HG03139 (cell line): ENCODE measurements around the gene PPFIBP2.

Experiments
- ATAC-seq: cut with Tn5 transposase; IDR thresholded peaks from one replicate; pipeline ENCODE4 v1.9.1; 2021; ENCODE audit not compliant: unreplicated experiment

The PPFIBP2 gene

DNA sequence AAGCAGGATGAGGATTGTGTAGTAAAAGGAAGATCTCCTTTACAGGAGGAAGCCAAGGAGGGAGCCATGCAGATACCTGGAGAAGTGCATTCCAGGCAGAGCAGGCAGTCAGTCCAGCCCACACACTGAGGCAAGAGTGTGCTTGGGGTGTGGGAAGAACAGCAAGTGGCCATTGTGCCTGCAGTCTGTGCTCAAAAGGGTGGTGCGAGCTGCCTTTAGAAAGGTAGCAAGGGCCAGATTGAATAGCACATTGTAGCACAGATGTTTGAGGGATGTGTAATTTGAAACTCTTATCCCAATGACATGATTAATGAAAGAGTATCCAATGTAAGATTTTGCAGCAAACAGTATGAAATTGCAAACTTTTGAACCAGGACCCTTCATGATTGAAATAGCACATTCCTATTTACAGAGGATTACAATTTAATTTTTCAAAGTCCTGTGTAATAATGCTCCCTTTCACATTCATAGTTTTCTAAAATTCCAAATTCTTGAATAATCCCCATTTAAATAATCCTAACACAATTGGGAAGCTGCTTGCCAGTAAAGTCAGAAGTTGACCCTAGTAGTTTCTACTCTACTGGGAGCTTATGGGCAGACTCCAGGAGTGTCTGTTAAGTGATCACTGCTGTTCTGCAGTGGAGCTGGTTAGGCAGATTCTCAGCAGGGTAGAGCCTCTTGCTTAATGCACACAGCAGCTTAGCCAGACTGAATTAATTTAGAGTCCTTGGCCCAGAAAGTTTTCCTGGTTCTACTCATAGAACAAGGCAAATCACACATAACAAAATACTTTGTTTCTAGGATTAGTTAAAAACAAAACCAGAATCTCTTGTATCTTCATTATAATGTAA is 81.4 kb downstream of the PPFIBP2 start:
- ATAC-seq = no peak

DNA sequence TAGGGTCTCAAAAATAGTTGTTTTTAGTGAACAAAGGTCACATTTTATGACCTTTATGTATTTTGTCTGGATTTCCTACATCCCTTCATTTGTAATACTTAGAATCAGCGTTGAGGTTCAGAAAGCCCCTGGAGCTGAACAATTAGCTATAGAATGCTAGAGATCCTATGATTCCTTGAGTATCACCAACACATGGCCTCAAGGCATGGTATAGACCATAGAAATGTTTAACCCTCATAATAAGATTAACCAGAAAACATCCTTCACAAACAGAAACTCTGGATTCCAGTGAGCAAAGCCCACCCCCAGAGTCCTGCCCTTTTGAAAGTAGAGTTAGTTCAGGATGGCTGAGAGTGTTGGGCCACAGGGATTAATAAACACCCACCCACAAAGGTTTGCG is 82.2 kb downstream of the PPFIBP2 start:
- ATAC-seq = no peak

DNA sequence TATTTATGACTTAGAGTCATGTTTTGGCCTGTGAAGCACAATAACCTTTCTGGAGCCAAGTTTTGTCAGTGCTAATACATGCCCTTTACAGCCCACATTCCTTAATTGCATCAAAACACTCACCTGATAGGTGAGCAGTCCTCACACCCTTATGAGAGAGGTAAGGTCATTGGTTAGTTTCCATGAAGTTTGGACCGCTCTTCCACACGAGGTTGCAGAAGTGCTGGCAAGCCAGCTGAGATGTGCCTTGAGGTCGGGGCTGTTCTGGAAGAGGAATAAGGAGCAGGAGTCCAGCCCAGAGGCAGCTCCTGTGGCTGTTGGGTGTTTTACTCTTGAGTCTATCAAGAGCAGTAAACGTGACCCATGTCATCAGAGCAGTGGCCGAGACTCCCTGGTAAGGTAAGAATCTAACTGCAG is 83.2 kb downstream of the PPFIBP2 start:
- no peak for ATAC-seq

DNA sequence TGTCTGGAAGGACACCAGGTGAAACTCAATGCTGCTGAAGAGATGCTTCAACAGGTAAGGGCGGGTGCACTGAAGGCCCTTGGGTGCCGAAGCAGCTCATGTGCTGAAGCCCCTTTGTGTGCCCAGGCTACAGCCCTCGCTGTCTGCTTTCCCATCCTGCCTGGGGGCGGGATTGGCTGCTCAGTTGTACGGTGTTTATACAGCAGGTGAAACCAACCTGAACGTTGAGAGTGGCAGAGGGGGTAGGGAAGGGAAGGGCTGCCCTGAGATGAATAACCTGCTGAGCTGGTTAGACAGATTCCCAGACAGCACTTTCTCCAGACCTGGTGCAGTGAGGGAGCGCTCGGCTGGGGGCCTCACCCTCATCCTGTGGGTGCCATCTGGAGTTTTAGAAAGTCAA is 83.8 kb downstream of the PPFIBP2 start:
- ATAC-seq = no peak

DNA sequence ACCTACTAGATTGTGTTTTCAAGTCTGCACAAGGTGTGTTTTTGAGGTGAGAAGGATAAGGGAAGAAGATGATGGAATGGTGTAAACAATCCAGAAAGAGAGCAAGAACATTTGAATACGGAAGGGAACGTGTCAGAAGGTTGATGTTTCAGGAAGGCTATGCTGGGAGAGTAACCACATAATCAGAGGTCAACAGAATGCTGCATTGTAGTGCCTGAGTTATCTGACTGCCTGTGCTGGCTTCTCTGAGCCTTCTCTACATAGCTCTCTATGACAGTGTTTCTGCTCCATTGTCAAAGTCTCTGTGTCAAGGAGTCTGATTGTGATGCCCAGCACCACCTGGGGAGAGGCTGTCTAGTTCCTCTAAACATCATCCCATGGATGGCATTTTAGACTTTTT is 85.4 kb downstream of the PPFIBP2 start:
- ATAC-seq = no peak

DNA sequence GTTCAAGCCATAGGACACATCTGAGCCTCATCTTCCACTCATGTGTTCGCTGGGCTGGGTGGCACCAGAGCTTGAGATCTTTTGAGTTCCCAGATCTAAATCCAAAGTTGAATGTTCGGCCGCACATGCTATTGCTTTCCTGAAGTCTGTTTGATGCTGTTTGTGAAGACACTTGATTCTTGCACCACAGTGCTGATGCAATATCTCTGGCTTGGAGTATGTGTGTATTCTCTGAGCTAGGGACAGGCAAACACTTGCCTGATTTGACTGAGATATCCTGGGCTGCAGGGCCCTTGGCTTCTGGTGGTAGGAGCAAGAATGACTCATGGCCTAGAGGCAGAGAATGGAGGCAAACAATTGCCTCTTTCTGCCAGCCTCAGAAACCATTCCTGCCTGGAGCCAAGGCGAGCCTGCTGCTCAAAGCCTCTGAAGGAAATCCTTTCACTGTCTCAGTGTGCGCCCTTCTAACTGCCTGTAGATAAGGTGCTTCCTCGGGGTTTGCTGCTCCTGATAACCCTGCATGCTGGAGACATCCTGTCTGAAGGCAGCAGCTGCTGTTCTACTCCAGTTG is 86.5 kb downstream of the PPFIBP2 start:
- ATAC-seq = no peak

DNA sequence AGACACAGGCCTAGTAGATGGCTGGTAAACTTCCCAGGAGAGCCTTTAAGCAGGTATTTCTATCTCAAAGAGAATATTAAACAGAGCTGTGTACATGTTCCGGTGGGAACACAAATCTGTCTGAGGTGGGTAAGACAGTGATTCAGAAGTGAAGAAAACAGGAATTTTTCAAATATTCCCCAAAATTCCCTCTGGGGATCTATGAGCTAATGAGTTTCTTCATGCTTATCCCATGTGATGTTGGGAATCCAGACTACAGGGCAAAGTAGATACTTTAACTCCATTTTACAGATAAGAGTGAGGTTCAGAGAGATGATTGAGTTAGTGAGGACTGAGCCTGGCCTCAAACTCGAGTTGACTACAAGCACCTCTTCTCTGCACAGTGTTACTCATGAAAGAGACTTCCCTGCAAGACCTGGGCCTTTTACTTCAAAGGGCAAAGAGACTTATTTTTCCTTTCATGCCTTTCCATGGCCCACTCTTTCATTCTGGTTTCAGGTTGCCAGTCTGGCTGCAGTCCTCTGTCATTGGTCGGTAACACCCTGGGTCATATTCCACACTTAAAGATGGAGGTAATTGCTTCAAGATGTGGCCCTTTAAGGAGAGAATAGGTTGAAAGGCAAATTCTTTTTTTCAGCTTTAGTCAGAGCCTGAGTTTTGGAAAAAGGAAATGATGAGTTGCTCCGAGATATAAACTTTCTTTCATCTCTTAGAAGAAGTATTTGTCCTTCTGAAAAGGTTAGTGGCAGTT is 89.4 kb downstream of the PPFIBP2 start:
- ATAC-seq = no peak

DNA sequence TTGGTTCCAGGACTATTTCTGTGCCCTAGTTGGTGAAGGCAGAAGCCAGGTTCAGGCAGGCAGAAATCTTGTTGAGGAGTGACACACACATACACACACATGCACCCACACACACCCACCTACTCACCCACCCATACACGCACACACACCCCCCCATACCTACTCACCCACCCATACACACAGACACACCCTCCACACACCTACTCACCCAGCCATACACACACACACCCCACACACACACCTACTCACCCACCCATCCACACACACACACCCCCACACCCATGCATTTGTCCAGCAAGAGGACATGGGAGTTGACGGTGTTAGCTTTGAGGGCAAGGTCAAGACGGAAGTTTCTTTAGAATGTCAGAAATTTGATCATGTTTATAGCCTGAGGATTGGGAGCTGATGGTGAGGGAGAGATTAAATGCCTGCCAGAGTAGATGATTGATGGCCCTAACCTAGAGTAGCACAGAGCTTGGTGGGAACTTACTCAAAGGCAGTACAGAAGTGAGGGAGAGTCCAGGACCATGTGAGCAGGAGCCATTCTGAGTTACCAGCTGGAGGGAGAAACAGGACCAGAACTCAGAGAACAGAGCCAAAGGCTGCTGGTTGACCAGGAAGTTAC is 90.6 kb downstream of the PPFIBP2 start:
- ATAC-seq = no peak

DNA sequence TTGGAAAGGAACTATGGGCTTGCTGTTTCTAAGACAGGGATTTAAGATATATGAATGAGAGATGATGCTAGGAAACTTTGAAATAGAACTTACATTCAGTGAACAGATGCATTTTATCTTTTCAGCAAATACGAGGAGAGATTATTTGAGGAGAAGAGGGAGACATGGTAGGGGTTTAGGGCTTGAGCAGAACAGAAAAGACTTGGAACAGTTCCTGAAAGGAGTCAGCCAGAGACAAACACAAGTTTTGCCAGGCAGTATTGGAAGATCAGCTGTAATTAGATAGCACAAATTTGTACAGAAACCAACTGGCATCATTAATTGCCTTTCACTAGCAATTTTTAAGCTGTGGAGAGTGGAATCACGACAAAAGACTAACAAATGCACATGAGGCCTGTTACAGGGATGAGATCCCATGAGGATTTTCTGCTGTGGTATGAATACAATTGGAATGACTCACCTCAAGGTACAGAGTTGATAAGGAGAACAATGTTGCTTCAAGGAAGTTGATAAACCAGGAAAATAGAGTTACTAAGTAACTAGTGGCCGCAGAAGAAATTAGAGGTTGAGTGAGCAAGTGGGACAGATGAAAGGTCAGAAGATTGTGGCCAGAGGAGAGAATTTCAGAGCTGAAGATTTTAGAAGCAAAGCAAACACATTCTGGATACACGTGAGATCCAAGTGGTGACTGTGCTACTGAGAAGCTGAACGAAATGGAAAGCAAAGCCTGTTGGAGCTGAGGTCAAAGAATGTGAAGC is 91.6 kb downstream of the PPFIBP2 start:
- no peak for ATAC-seq

DNA sequence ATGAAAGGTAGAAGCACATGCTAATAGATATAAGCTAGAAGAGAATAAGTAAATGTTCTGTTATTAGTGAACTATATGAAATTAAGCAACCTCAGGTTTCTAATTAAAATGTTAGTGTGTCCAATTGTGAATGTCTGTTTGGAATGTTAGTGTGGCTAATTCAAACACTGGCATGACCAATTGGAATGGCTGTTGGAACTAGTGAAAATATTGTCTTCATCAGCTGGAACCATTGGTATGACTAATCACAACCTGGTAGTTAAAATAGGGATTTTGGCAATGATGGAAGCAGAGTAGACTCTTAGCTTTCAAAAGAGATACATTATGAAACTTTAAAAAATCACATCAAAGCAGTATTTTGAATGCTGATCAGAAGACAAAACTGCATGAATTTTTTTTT is 92.7 kb downstream of the PPFIBP2 start:
- ATAC-seq = no peak

DNA sequence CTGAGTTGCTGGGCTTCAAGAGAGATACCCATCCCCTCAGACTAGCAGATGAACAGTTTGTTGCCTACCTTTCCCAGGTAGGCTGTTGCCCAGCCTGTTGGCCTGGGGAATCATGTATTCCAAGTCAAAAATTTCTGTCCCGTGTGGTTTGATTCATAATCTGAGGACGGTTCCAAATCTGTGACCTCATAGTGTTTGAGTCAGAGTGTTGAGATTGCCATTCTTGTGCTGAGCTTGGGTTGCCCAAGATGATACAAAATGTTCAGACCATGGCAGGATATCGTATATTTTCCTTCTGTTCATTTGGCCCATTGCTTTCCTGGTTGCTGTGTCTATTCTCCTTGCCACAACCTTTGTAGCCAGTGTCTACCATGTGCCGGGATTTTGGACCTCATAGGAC is 95.2 kb downstream of the PPFIBP2 start:
- ATAC-seq = no peak

DNA sequence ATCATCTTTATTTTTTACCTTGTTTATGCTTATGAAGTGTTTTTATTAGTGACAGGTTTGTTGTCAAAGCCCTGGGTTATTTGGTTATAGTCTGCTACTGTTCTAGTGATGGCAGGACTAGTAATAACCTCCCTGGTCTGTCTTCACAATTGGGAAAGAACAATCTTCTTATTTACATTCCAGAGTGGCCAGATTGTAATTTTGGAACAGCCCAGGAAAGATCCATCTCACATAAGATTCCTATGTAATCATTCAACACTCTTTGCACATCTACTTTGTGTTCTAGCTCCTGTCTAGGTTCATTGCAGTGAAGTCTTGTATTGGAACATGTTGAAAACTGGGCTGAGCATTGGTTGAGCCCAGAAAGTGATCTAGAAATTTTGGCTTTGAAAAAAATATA is 95.7 kb downstream of the PPFIBP2 start:
- no peak for ATAC-seq

DNA sequence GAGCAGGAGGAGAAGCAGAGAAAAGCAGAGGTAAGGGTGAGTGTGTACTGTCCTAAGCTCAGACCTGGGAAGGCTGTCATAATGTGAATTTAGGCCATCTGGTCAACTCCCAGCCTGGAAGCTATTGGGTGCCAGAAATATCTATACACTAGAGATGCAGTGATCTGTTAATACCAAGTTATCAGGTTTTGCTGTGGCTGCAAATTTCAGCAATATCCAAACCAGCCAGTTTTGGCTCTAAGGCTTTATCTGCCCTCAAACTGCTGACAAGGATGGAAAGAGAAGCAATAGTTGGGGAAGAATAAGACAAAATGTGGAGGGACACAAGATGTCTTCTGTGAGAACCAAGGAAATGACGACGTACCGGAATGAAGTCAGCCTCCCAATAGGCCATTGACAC is 96.6 kb downstream of the PPFIBP2 start:
- ATAC-seq = no peak

DNA sequence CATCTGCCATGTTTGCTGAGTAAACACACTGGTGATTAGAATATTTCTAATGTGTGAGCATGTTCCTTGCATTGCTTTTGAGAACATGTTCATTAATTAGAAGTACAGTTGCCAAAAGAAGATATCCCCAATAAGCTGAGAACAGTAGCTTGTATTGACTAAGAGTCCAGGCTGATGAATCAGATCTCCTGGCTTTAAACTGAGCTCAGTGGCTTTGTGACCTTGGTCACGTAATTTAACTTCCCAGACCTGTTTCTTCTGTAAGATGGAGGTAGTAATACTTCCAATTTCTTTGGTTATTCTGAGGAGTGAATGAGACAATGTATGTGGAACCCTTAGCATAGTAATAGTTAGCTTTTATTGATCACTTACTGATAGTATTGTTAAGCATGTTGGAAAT is 97.6 kb downstream of the PPFIBP2 start:
- ATAC-seq = no peak

DNA sequence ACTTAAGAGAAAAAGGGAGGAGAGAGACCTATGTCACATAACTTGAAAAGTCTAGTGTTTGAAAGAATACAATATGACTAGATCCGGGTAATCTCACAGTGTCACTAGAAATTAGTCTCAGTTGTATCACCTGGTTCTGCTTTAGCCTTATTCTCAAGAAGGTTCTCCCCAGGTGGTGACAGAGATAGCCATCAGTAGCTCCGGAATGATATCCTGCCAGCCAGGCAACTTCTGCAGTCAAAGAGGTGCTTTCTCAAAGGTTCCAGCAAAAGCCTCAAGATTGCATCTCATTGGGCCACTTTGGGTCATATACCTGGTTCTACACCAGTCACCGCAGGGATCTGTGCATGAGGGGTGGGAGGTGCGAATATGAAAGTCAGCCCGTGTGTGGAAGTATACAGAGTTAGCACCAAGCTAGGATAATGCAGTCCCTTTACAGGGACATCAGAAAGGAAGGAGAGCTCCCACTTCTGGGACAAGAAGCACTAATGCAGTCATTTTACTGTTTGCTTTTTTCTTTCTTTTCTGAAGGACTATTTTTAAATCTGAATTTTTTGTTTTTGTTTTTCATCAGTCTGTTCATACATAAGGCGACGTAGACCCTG is 98.4 kb downstream of the PPFIBP2 start:
- ATAC-seq = no peak

DNA sequence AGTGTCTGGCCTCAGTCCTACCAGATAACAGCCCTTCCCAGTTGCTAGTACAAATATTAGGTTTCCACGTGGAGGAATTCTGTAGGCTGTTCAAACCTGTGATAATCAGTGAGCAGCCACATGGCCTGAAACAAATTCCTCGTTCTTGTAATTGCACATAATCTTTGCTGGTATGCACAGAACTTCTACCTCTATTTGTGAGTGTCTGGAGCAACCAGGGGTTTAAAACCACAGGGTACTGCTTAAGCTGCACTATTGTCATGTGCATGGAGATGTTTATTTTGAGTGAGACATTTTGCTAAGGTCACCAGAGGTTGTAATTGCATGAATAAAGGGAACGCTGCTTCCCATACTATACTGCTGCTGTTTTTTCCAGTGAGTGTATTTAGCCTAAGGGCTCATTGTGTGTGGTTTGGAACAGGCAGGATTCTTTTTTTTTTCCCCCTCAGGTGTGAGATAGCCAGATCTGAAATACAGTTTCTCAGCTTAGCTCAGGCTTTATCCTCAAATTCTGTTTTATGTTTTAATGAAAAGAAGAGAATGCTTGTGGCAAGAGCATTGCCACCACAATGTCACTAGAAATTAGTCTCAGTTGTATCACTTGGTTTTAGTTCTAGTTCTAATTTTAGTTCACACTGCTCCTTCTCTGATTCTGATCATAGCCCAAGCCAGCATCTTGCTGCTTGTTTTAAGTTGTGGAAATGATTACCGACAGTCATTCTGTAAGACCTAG is 99.0 kb downstream of the PPFIBP2 start:
- no peak for ATAC-seq

DNA sequence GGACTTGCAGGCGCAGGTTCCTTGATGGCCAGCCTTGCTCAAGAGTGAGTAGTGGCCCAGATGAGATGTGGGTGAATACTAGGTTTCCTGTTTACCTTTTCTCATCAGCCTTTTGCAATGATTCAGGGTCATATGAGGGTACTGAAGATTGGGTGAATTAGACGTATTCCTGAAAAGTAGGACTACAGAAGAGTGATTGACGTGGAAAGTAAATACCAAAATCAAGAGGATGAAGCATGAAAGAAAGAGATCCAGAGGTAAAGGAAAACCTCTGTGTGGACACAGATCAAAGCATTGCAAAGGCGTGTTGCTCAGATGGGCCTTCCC is 99.6 kb downstream of the PPFIBP2 start:
- no peak for ATAC-seq

DNA sequence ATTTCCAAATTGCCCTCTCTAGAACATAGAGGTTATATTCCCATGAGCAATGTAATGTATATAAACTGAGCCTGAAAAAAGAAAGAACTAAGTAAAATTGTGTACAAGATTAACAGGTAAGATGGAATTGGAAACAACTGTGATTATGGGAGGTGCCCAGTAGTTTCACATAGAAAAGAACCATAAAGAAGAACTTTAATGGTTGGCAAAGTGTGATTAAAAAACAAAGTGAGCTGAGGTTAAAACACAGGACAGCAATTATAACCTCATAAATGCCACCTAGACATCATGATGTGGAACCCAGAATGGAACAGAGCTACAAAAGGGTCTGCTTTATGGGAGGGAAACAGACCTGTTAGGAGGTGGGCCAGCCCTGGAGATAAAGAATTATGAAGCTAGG is 100.9 kb downstream of the PPFIBP2 start:
- ATAC-seq = no peak

DNA sequence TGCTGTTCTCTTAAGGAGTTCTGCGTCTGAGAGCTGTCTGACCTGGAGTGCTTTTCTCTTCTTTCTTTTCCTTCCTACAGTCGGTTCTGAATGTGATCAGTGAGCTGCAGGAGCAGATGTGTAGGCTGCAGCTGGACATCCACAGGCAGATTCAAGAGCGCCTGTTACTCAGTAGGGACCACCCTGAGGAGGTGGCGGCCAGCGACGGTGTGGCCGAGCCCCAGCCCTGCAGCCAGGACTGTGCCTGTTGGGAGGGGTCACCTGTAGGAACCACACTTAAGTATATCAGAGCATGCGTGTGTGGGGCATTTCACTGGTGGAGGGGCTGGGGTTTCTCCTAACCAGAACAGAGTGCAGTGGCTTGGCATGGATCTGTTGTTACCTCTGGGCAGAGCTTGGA is 103.2 kb downstream of the PPFIBP2 start:
- no peak for ATAC-seq

DNA sequence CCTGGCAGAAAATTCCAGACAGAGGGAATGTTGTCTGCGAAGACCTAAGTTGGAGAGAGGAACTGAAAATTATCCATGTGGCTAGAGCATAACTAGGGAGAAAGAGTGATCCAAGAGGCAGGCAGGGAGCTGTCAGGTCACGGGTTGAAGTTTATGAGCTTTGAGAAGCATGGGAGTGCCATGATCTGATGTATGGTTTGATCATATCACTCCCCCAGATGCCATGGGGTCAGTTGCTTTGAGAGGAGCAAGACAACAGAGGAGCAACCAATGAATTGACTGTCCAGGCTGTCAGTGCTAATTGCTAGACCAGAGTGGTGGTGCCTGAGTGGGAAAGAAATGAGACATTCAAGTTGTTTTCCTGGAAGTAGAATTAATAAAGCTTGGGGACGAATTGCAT is 105.5 kb downstream of the PPFIBP2 start:
- ATAC-seq = no peak
